Retinal pigment epithelial cell (primary cell): Measurements from ENCODE around the gene CATSPERE.
"Not testable (repeated sequence)": the region's sequence is repeated elsewhere in the genome, so short reads cannot be mapped to it uniquely, and the experiment has no call there.

Experiments used
- DNase-seq: peaks from one replicate; pipeline ENCODE4 v3.0.0-alpha.2; 2010; ENCODE audit warnings: low read depth
- H3K4me3 ChIP-seq: 2 replicates; pipeline ENCODE4 v1.5.1; 2011; ENCODE audit warnings: mild to moderate bottlenecking, low read length, control low read depth, moderate library complexity
- TF ChIP-seq, protein P1 (sequence below): conservative IDR thresholded peaks from 2 replicates; pipeline ENCODE4 v1.5.1; 2011; ENCODE audit warnings: low read depth, low read length, control low read depth, inconsistent platforms

Gene CATSPERE

DNA sequence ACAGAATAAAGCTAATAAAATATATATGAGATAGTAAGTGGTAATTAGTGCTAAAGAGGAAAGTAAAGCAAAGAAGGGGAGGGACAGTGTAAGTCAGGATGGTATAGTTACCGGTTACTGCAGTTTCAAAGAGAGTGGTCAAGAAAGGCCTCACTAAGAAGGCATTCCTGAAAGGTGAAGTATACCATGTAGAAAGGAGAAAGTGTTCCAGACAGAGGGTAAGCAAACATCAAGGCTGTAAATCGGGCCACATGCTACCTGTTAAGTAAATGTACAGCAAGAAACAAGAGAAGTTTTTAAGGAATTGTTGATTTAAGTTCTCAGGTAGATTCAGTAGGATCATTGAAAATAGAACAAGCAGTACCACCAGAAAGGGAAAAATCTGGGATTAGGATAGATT, 201.5 kb downstream of the CATSPERE start:
- H3K4me3 ChIP-seq: no peak overlapping the region
- DNase-seq: no peak
- TF ChIP-seq, protein P1, sequence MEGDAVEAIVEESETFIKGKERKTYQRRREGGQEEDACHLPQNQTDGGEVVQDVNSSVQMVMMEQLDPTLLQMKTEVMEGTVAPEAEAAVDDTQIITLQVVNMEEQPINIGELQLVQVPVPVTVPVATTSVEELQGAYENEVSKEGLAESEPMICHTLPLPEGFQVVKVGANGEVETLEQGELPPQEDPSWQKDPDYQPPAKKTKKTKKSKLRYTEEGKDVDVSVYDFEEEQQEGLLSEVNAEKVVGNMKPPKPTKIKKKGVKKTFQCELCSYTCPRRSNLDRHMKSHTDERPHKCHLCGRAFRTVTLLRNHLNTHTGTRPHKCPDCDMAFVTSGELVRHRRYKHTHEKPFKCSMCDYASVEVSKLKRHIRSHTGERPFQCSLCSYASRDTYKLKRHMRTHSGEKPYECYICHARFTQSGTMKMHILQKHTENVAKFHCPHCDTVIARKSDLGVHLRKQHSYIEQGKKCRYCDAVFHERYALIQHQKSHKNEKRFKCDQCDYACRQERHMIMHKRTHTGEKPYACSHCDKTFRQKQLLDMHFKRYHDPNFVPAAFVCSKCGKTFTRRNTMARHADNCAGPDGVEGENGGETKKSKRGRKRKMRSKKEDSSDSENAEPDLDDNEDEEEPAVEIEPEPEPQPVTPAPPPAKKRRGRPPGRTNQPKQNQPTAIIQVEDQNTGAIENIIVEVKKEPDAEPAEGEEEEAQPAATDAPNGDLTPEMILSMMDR: no peak

DNA sequence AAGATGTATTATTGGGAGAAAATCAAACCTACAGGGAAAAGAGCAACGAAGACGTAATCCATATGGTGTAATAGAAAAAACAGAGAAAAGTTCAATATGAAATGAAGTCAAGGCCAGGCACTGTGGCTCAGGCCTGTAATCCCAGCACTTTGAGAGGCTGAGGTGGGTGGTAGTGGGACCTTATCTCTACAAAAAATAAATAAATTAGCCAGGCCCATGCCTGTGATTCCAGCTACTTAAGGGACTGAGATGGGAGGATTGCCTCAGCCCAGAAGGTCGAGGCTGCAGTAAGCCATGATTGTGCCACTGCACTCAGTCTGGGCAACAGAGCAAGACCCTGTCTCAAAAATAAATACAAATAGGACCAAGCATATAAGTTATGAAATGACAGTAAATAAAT, 203.3 kb downstream of the CATSPERE start:
- TF ChIP-seq, protein P1: no peak
- no peak overlapping the region for H3K4me3 ChIP-seq
- no peak for DNase-seq

DNA sequence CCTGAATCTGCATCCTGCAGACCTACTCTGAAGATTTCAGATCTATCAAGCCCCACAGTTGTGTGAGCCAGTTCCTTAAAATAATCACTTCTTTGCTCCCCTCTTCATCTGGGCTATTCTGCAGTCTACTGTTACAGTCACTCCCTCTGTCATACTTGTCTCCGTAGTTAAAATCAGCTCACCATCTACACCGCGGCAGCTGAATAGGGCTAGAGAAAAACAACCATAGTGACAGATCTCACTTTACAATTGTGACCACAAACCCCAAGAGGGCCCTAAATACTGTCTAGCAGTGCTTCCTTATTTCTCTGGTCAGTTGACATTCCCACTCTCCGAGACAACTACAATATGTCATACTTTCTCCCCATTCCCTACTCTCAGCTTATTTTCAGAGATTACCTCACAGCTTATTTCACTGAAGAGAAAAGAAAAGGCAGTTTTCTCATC, 204.7 kb downstream of the CATSPERE start:
- no peak for DNase-seq
- H3K4me3 ChIP-seq: no peak overlapping the region

DNA sequence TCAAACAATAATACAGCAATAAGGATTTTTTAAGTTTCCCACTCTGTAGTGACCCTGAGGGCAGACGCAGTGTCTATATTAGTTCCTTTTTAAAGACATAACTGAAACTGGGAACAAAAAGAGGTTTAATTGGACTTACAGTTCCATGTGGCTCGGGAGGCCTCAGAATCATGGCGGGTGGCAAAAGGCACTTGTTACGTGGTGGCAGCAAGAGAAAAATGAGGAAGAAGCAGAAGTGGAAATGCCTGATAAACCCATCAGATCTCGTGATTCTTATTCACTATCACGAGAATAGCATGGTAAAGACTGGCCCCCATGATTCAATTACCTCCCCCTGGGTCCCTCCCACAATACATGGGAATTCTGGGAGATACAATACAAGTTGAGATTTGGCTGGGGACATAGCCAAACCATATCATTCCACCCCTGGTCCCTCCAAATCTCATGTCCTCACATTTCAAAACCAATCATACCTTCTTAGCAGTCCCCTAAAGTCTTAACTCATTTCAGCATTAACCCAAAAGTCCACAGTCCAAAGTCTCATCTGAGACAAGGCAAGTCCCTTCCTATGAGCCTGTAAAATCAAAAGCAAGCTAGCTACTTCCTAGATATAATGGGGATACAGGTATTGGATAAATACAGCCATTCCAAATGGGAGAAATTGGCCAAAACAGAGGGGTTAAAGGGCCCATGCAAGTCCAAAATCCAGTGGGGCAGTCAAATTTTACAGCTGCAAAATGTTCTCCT, 205.8 kb downstream of the CATSPERE start:
- H3K4me3 ChIP-seq, DNase-seq: not testable (repeated sequence)

More for the DNA sequence above, 204.7 kb downstream of the CATSPERE start:
- TF ChIP-seq, protein P1: no peak

DNA sequence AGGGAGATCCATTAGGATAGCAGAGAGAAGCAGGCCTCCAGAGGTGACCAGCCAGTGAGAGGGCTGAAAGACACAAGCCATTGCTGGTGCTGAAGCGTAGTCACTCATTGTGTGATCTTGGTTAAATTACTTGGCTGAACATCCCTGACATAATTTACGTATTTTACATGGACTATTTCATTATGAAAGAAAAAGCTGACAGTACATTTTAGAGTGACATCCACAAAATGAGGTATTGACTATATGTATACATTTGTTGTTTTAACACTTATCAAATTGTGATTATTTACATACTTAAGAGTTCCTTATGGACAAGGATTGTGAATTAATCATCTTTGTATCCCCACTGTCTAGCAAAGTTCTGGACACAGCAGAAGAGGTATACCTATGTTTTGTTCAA, 206.7 kb downstream of the CATSPERE start:
- TF ChIP-seq, protein P1: no peak
- no peak for DNase-seq
- H3K4me3 ChIP-seq: no peak overlapping the region

DNA sequence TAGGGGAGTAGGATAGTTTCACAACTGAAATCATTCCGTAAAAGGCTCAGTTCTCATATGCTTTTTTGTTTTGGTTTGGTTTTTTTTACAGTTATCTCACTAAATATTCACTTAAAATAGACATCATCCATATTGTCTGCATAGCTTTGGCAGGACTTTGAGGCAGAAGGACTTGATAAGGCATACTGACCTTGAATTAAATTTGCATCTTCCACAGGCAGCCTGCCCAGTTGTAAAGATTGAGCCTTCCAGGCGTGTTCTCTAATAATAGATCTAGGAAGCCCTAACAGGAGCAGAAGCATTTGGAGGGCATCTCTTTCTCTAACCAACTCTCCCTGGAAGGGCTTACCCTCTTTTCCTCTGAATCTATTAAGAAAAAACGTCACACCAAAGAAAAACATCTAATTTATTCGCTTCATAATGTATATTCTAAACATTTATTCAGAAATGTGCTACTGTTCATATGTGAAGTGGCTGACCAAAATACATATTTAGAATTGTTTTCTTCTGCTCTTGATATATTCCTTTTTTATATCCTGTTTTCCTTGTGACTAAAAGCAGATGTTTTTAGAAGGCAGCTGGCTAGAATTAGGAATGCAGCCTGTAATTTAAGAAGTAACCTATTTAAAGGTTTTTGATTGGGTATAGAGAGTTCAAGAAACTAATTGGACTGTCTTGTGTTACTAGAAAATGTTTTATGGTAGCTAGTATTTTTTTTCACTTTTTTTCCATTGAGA, 212.0 kb downstream of the CATSPERE start:
- TF ChIP-seq, protein P1: no peak
- H3K4me3 ChIP-seq: no peak overlapping the region
- no peak for DNase-seq

DNA sequence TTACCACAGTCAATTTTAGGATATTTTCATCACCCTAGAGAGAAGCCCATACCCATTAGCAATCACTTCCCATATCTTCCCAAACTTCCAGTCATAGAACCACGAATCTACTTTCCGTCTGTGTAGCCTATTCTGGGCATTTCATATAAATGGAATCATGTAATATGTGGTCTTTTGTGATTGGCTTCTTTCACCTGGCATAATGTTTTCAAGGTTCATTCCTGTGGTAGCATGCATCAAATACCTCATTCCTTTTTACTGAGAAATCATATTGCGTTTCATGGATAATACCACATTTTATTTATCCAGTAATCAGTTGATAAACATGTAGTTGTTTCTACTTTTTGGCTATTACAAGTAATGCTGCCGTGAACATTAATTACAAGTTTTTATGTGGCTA, 213.4 kb downstream of the CATSPERE start:
- DNase-seq: no peak
- TF ChIP-seq, protein P1: no peak

More for the DNA sequence above, 213.4 kb downstream of the CATSPERE start:
- H3K4me3 ChIP-seq: no peak overlapping the region
